Mesendoderm (in vitro differentiated cells): ENCODE data around the gene CHRM4.

Experiments used
- DNase-seq: peaks from one replicate; pipeline ENCODE4 v3.0.0; 2013
- H2AK5ac ChIP-seq: 2 replicates; pipeline ENCODE4 v1.6.1; 2013; ENCODE audit warnings: low read length, inconsistent platforms
- H2BK120ac ChIP-seq: 2 replicates; pipeline ENCODE4 v1.6.1; 2013; ENCODE audit warnings: low read depth, mild to moderate bottlenecking, low read length, moderate library complexity, mixed read lengths
- H2BK15ac ChIP-seq: replicated peaks from 2 replicates; pipeline ENCODE4 v1.6.1; 2013; ENCODE audit warnings: low read depth, mild to moderate bottlenecking, moderate library complexity
- H2BK5ac ChIP-seq: 2 replicates; pipeline ENCODE4 v1.6.1; 2013; ENCODE audit warnings: low read length, inconsistent platforms
- H3K18ac ChIP-seq: 2 replicates; pipeline ENCODE4 v1.6.1; 2013; ENCODE audit warnings: mild to moderate bottlenecking, low read length, mixed read lengths
- H3K23ac ChIP-seq: one replicate; pipeline ENCODE4 v1.6.1; 2013; ENCODE audit warnings: low read length
- H3K27ac ChIP-seq: 2 replicates; pipeline ENCODE4 v1.5.1; 2013; ENCODE audit warnings: low read depth, mild to moderate bottlenecking, inconsistent platforms, low read length, moderate library complexity
- H3K27me3 ChIP-seq: 2 replicates; pipeline ENCODE4 v1.6.1; 2013; ENCODE audit warnings: low read length, control low read depth, mild to moderate bottlenecking, inconsistent platforms; ENCODE audit not compliant: insufficient read depth, poor library complexity
- H3K36me3 ChIP-seq: 2 replicates; pipeline ENCODE4 v1.6.1; 2013; ENCODE audit warnings: low read length, inconsistent platforms; ENCODE audit not compliant: control insufficient read depth, insufficient read depth
- H3K4ac ChIP-seq: one replicate; pipeline ENCODE4 v1.6.1; 2013; ENCODE audit warnings: low read depth, mild to moderate bottlenecking, low read length, moderate library complexity
- H3K4me1 ChIP-seq: 2 replicates; pipeline ENCODE4 v1.6.1; 2013; ENCODE audit warnings: low read depth, low read length, inconsistent platforms; ENCODE audit not compliant: control insufficient read depth
- H3K4me2 ChIP-seq: 2 replicates; pipeline ENCODE4 v1.6.1; 2013; ENCODE audit warnings: low read length
- H3K4me3 ChIP-seq: 2 replicates; pipeline ENCODE4 v1.5.1; 2013; ENCODE audit warnings: mild to moderate bottlenecking, low read length
- H3K56ac ChIP-seq: one replicate; pipeline ENCODE4 v1.6.1; 2013; ENCODE audit warnings: low read length
- H3K79me1 ChIP-seq: 2 replicates; pipeline ENCODE4 v1.6.1; 2013; ENCODE audit warnings: low read length, inconsistent platforms
- H3K79me2 ChIP-seq: 2 replicates; pipeline ENCODE4 v1.6.1; 2013; ENCODE audit warnings: mild to moderate bottlenecking, low read length; ENCODE audit not compliant: control insufficient read depth, insufficient read depth
- H3K9ac ChIP-seq: 2 replicates; pipeline ENCODE4 v1.6.1; 2013; ENCODE audit warnings: low read length, inconsistent platforms
- H4K5ac ChIP-seq: one replicate; pipeline ENCODE4 v1.6.1; 2013; ENCODE audit warnings: low read length
- H4K8ac ChIP-seq: one replicate; pipeline ENCODE4 v1.6.1; 2013; ENCODE audit warnings: low read depth, mild to moderate bottlenecking, control low read depth, low read length, moderate library complexity
- WGBS: extraction: QIAGEN DNeasy Blood & Tissue Kit; methylation state at CpG from one replicate; pipeline ENCODE4 v1.1.7; 2013; ENCODE audit warnings: low lambda C conversion rate, missing lambda C conversion rate; ENCODE audit not compliant: insufficient coverage; ENCODE audit errors: extremely low coverage; 5-methylcytosine and 5-hydroxymethylcytosine counted together

Gene CHRM4

DNA sequence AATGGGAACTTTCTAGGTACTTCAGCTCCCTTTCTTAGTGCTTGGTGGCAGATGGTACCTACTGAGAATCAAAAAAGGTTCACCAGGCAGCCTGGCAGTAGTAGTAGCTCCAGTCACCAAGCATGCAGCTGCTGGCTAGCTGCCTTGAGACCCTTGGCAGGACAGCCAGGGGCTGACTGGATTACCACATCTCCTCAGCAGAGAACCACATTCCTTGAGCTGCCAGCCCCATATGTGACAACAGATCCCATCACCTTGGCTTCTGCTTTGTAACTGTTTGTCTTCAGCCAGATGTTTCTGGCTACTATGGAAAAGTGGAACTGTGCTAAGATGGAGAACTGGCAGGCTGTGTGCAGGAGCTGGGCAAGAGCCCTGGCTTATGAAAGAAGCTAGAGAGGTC lies 39.6 kb upstream of the CHRM4 start:
- Histone ChIP-seq H3K23ac (no peak overlapping the region), H2BK5ac (no peak overlapping the region), H2BK15ac (no peak overlapping the region), H3K4ac (no peak overlapping the region), H2BK120ac (no peak overlapping the region), H3K36me3 (peaks cover 2% of the 10 kb centered on the region), H3K18ac (no peak overlapping the region), H2AK5ac (no peak overlapping the region), H3K4me2 (no peak overlapping the region), H3K4me1 (peaks cover 1% of the 10 kb centered on the region), H3K27ac (no peak overlapping the region), H3K79me1 (no peaks in the 10 kb centered on the region), H3K9ac (no peak overlapping the region), H3K27me3 (no peaks in the 10 kb centered on the region), H3K56ac (no peak overlapping the region), H4K5ac (no peak overlapping the region), H4K8ac (no peak overlapping the region), H3K4me3 (no peak overlapping the region), H3K79me2 (no peaks in the 10 kb centered on the region)
- DNase-seq, result no peak

DNA sequence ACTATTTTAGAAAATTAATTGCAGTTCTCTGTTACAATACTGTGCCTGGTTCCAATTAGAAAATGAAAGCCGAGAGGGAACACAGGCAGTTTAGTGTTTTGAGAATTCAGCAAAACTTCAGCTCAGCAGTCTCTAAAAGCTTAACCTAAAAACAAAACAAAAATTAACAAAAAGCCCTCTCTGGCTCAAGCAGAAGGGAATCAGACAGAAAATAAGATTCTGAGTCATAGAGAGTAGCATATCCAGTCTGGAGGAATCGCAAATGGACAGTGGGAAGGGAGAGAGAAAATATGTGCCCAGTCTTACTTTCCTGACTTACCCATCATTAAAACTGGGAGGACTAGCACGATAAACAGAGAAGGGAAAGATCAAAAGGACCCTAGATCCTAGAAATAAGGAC lies 38.1 kb upstream of the CHRM4 start:
- Histone ChIP-seq H4K5ac (no peak overlapping the region), H3K36me3 (peaks cover 2% of the 10 kb centered on the region), H2BK15ac (no peak overlapping the region), H2BK120ac (no peak overlapping the region), H3K79me2 (no peaks in the 10 kb centered on the region), H2AK5ac (no peak overlapping the region), H3K79me1 (no peaks in the 10 kb centered on the region), H3K4me1 (no peaks in the 10 kb centered on the region), H3K9ac (no peak overlapping the region), H3K27me3 (no peaks in the 10 kb centered on the region), H3K56ac (no peak overlapping the region), H3K4me3 (no peak overlapping the region), H3K4ac (no peak overlapping the region), H3K18ac (no peak overlapping the region), H3K4me2 (no peak overlapping the region), H4K8ac (no peak overlapping the region), H3K23ac (no peak overlapping the region), H2BK5ac (no peak overlapping the region), H3K27ac (no peak overlapping the region)
- WGBS, result no CpG with 5 or more reads among the region's 3 CpGs
- DNase-seq, result no peak

DNA sequence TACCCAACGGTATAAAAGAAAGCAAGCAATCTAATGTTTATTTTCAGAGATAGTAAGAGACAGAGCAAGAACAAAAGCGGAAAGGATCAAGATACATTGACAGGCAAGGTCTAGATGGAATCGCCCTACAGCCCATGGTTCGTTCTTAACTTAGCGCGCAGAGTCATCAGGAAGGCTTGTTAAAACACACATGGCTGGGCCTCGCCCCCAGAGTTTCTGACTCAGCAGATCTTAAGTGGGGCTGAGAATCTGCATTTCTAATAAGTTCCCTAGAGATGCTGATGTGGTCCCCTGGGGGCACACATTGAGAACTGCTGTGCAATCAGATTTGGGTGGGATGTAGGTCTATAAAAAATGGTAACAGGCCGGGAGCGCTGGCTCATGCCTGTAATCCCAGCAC lies 35.8 kb upstream of the CHRM4 start:
- no peak overlapping the region for H3K4me3 ChIP-seq
- H3K4me1 ChIP-seq, result no peaks in the 10 kb centered on the region
- H3K4ac ChIP-seq, result no peak overlapping the region
- no peak overlapping the region for H3K27ac ChIP-seq
- H4K5ac ChIP-seq, result no peak overlapping the region
- peak; percentile 55 for DNase-seq
- WGBS, result no CpG with 5 or more reads among the region's 9 CpGs
- H4K8ac ChIP-seq, result no peak overlapping the region
- no peaks in the 10 kb centered on the region for H3K27me3 ChIP-seq
- H3K18ac ChIP-seq, result no peak overlapping the region
- no peak overlapping the region for H3K9ac ChIP-seq
- no peaks in the 10 kb centered on the region for H3K79me2 ChIP-seq
- no peak overlapping the region for H2BK15ac ChIP-seq
- H2BK5ac ChIP-seq, result no peak overlapping the region
- H3K36me3 ChIP-seq, result no peaks in the 10 kb centered on the region
- H3K56ac ChIP-seq, result no peak overlapping the region
- H3K23ac ChIP-seq, result no peak overlapping the region
- H3K79me1 ChIP-seq, result no peaks in the 10 kb centered on the region
- H2AK5ac ChIP-seq, result no peak overlapping the region
- H2BK120ac ChIP-seq, result no peak overlapping the region
- H3K4me2 ChIP-seq, result no peak overlapping the region

DNA sequence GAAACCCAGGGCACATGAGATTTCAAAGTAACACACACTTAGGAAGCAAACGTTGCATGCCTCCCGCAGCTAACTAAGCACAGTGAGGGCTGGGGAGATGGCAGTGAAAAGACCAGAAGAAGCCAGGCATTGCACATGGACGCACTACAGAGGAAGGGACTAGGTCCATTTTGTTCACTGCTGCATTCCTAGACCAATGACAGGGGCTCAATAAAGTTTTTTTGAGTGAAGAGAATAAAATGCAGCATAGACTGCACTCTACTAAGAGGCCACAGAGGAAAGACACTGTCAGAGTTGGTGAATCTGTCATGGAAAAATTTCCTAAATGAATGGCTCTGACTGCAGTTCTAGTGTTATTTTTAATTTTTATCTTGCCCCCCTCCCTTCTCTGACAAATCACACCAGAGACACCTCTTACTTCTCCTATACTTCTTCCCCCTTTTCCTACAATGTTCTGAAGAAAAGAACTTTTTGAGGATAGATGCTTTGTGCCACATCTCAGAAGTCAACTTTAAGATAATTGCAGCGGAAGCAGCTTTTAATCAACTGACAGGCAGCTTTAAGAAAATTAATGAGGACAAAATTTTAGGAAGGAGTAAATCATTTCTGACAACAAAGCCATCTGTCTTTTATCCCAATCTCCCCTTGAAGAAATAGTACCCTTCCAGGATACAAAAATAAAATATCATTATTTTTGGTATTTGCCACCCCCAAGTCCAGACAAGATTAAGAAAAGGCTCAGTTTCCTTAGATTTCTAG lies 34.8 kb upstream of the CHRM4 start:
- Histone ChIP-seq H3K27me3 (no peaks in the 10 kb centered on the region), H3K56ac (no peak overlapping the region), H4K5ac (no peak overlapping the region), H4K8ac (no peak overlapping the region), H3K36me3 (peaks cover 1% of the 10 kb centered on the region), H3K18ac (no peak overlapping the region), H3K4me3 (no peak overlapping the region), H3K4ac (no peak overlapping the region), H3K4me2 (no peak overlapping the region), H3K23ac (no peak overlapping the region), H2BK15ac (no peak overlapping the region), H3K79me2 (no peaks in the 10 kb centered on the region), H3K4me1 (no peaks in the 10 kb centered on the region), H3K27ac (no peak overlapping the region), H2AK5ac (no peak overlapping the region), H2BK5ac (no peak overlapping the region), H2BK120ac (no peak overlapping the region), H3K9ac (no peak overlapping the region), H3K79me1 (no peaks in the 10 kb centered on the region)
- WGBS, result no CpG with 5 or more reads among the region's 4 CpGs
- DNase-seq, result no peak

GRCh38 chr11:46422588-46422987 lies 31.0 kb upstream of the CHRM4 start:
- no peaks in the 10 kb centered on the region for H3K27me3 ChIP-seq
- H2BK5ac ChIP-seq, result no peak overlapping the region
- no peak overlapping the region for H2AK5ac ChIP-seq
- H3K4me1 ChIP-seq, result no peaks in the 10 kb centered on the region
- no peak overlapping the region for H3K56ac ChIP-seq
- no peak overlapping the region for H3K4me3 ChIP-seq
- DNase-seq, result no peak
- H3K4ac ChIP-seq, result no peak overlapping the region
- peaks cover 1% of the 10 kb centered on the region for H3K36me3 ChIP-seq
- no peak overlapping the region for H3K23ac ChIP-seq
- WGBS, result no CpG with 5 or more reads among the region's 7 CpGs
- H3K79me1 ChIP-seq, result no peaks in the 10 kb centered on the region
- no peak overlapping the region for H4K5ac ChIP-seq
- no peak overlapping the region for H3K4me2 ChIP-seq
- no peak overlapping the region for H3K27ac ChIP-seq
- no peak overlapping the region for H3K9ac ChIP-seq
- H3K18ac ChIP-seq, result no peak overlapping the region
- no peak overlapping the region for H4K8ac ChIP-seq
- H2BK15ac ChIP-seq, result no peak overlapping the region
- no peaks in the 10 kb centered on the region for H3K79me2 ChIP-seq
- no peak overlapping the region for H2BK120ac ChIP-seq

- Histone ChIP-seq H3K79me1 (no peaks in the 10 kb centered on the region), H2BK120ac (no peak overlapping the region), H3K4me1 (no peaks in the 10 kb centered on the region), H3K79me2 (no peaks in the 10 kb centered on the region), H3K27me3 (no peaks in the 10 kb centered on the region), H2BK15ac (no peak overlapping the region), H3K4ac (no peak overlapping the region), H3K18ac (no peak overlapping the region), H2AK5ac (no peak overlapping the region), H2BK5ac (no peak overlapping the region), H4K8ac (no peak overlapping the region), H4K5ac (no peak overlapping the region), H3K9ac (no peak overlapping the region), H3K36me3 (peaks cover 1% of the 10 kb centered on the region), H3K4me2 (no peak overlapping the region), H3K4me3 (no peak overlapping the region), H3K27ac (no peak overlapping the region), H3K56ac (no peak overlapping the region), H3K23ac (no peak overlapping the region)
- no peak for DNase-seq
- no CpG with 5 or more reads among the region's 8 CpGs for WGBS
Observed at GRCh38 chr11:46421257-46421880, 29.8 kb upstream of the CHRM4 start.
